H9 (cell line): ENCODE measurements around the gene SPDYC. TPM values are rescaled to one million over a fixed set of nuclear protein-coding genes. Genes with fewer than 3 reads are reported as not detected.

ENCODE experiments used
- DNase-seq: peaks from one replicate; pipeline ENCODE4 v3.0.0-alpha.2; 2017
- H2AFZ ChIP-seq: one replicate; pipeline ENCODE4 v1.6.1; 2013; ENCODE audit warnings: mild to moderate bottlenecking, low read length, control low read depth, moderate library complexity
- H2AK5ac ChIP-seq: 2 replicates; pipeline ENCODE4 v1.6.1; 2013; ENCODE audit warnings: low read length, control low read depth, mixed read lengths; ENCODE audit not compliant: insufficient read length
- H2BK120ac ChIP-seq: one replicate; pipeline ENCODE4 v1.6.1; 2013; ENCODE audit warnings: low read depth, mild to moderate bottlenecking, low read length, control low read depth, inconsistent platforms; ENCODE audit not compliant: poor library complexity, severe bottlenecking
- H2BK12ac ChIP-seq: 2 replicates; pipeline ENCODE4 v1.6.1; 2013; ENCODE audit warnings: low read length, control low read depth, mixed read lengths, low read depth; ENCODE audit not compliant: insufficient read length
- H2BK15ac ChIP-seq: 2 replicates; pipeline ENCODE4 v1.6.1; 2013; ENCODE audit warnings: low read depth, low read length, control low read depth
- H2BK20ac ChIP-seq: one replicate; pipeline ENCODE4 v1.6.1; 2013; ENCODE audit warnings: low read depth, mild to moderate bottlenecking, low read length, control low read depth, inconsistent platforms; ENCODE audit not compliant: poor library complexity, severe bottlenecking
- H2BK5ac ChIP-seq: 2 replicates; pipeline ENCODE4 v1.6.1; 2013; ENCODE audit warnings: low read length, control low read depth, mixed read lengths; ENCODE audit not compliant: insufficient read length
- H3K14ac ChIP-seq: 2 replicates; pipeline ENCODE4 v1.6.1; 2013; ENCODE audit warnings: low read length, control low read depth; ENCODE audit not compliant: insufficient read depth
- H3K18ac ChIP-seq: 2 replicates; pipeline ENCODE4 v1.6.1; 2013; ENCODE audit warnings: low read depth, mild to moderate bottlenecking, mixed read lengths, low read length, control low read depth; ENCODE audit not compliant: insufficient read length
- H3K23ac ChIP-seq: 2 replicates; pipeline ENCODE4 v1.6.1; 2013; ENCODE audit warnings: low read length, control low read depth, mixed read lengths, low read depth; ENCODE audit not compliant: insufficient read length
- H3K23me2 ChIP-seq: 2 replicates; pipeline ENCODE4 v1.6.1; 2013; ENCODE audit warnings: low read depth, mild to moderate bottlenecking, mixed read lengths, low read length, control low read depth; ENCODE audit not compliant: insufficient read length, poor library complexity, severe bottlenecking
- H3K27ac ChIP-seq: 2 replicates; pipeline ENCODE4 v1.5.1; 2013; ENCODE audit warnings: low read length, control low read depth, mixed read lengths, low read depth; ENCODE audit not compliant: insufficient read length
- H3K27me3 ChIP-seq: 2 replicates; pipeline ENCODE4 v1.6.1; 2013; ENCODE audit warnings: low read length, control low read depth, inconsistent platforms; ENCODE audit not compliant: insufficient read depth
- H3K4ac ChIP-seq: 2 replicates; pipeline ENCODE4 v1.6.1; 2013; ENCODE audit warnings: low read depth, mild to moderate bottlenecking, control low read depth, inconsistent platforms, low read length, moderate library complexity
- H3K4me1 ChIP-seq: 2 replicates; pipeline ENCODE4 v1.6.1; 2013; ENCODE audit warnings: low read length, control low read depth, inconsistent platforms; ENCODE audit not compliant: insufficient read depth
- H3K4me2 ChIP-seq: 2 replicates; pipeline ENCODE4 v1.6.1; 2013; ENCODE audit warnings: low read length, control low read depth, mixed read lengths; ENCODE audit not compliant: insufficient read length, insufficient read depth
- H3K56ac ChIP-seq: 2 replicates; pipeline ENCODE4 v1.6.1; 2013; ENCODE audit warnings: low read depth, mild to moderate bottlenecking, mixed read lengths, low read length, control low read depth; ENCODE audit not compliant: insufficient read length
- H3K79me1 ChIP-seq: 2 replicates; pipeline ENCODE4 v1.6.1; 2013; ENCODE audit warnings: low read depth, mild to moderate bottlenecking, moderate library complexity, low read length, control low read depth, inconsistent platforms; ENCODE audit not compliant: insufficient read depth, poor library complexity, severe bottlenecking
- H3K79me2 ChIP-seq: 2 replicates; pipeline ENCODE4 v1.6.1; 2013; ENCODE audit warnings: low read length, control low read depth, inconsistent platforms; ENCODE audit not compliant: insufficient read depth
- H3K9ac ChIP-seq: 2 replicates; pipeline ENCODE4 v1.6.1; 2013; ENCODE audit warnings: low read length, control low read depth, mixed read lengths; ENCODE audit not compliant: insufficient read length; ENCODE audit errors: extremely low read depth
- H3K9me3 ChIP-seq: one replicate; pipeline ENCODE4 v1.6.1; 2013; ENCODE audit warnings: low read depth, low read length, inconsistent platforms; ENCODE audit not compliant: control insufficient read depth
- H3T11ph ChIP-seq: one replicate; pipeline ENCODE4 v1.6.1; 2013; ENCODE audit warnings: mild to moderate bottlenecking, low read length, control low read depth, inconsistent platforms
- H4K20me1 ChIP-seq: one replicate; pipeline ENCODE4 v1.6.1; 2013; ENCODE audit not compliant: control insufficient read depth, insufficient read length, insufficient read depth
- H4K5ac ChIP-seq: 2 replicates; pipeline ENCODE4 v1.6.1; 2013; ENCODE audit warnings: low read depth, mild to moderate bottlenecking, mixed read lengths, low read length, control low read depth; ENCODE audit not compliant: insufficient read length
- H4K8ac ChIP-seq: replicated peaks from 2 replicates; pipeline ENCODE4 v1.6.1; 2013; ENCODE audit warnings: low read length, control low read depth, mixed read lengths, low read depth; ENCODE audit not compliant: insufficient read length
- H4K91ac ChIP-seq: 2 replicates; pipeline ENCODE4 v1.6.1; 2013; ENCODE audit warnings: low read depth, mild to moderate bottlenecking, moderate library complexity, mixed read lengths, low read length, control low read depth; ENCODE audit not compliant: insufficient read length
- H3K27ac Mint-ChIP-seq, 3 experiments: 2 replicates in 2 of 3; 3 replicates in 1 of 3; pipeline ENCODE4 v1.8.0; 2020 to 2021; ENCODE audit warnings: mixed read lengths in 3 of 3, mild to moderate bottlenecking in 1 of 3, moderate library complexity in 1 of 3
- H3K27me3 Mint-ChIP-seq: 2 replicates; pipeline ENCODE4 v1.8.0; 2021; ENCODE audit warnings: low read depth, mild to moderate bottlenecking, moderate library complexity, mixed read lengths
- H3K36me3 Mint-ChIP-seq, 3 experiments: 2 replicates in 2 of 3; 3 replicates in 1 of 3; pipeline ENCODE4 v1.8.0; 2020 to 2021; ENCODE audit warnings: low read depth in 3 of 3, mixed read lengths in 3 of 3; ENCODE audit not compliant: insufficient read depth in 1 of 3
- H3K4me1 Mint-ChIP-seq, 2 experiments: 2 replicates each; pipeline ENCODE4 v1.8.0; 2020; ENCODE audit warnings: mixed read lengths in 2 of 2
- H3K4me3 Mint-ChIP-seq, 2 experiments: 2 replicates in 1 of 2; 3 replicates in 1 of 2; pipeline ENCODE4 v1.8.0; 2020 to 2021; ENCODE audit warnings: mild to moderate bottlenecking in 2 of 2, mixed read lengths in 2 of 2, moderate library complexity in 1 of 2
- H3K9me3 Mint-ChIP-seq, 2 experiments: 2 replicates in 1 of 2; 3 replicates in 1 of 2; pipeline ENCODE4 v1.8.0; 2020; ENCODE audit warnings: mild to moderate bottlenecking in 2 of 2, mixed read lengths in 2 of 2, moderate library complexity in 1 of 2
- WGBS: extraction: QIAGEN DNeasy Blood & Tissue Kit; methylation state at CpG from one replicate; pipeline ENCODE4 v1.1.7; 2013; ENCODE audit warnings: missing lambda C conversion rate, low lambda C conversion rate, mixed read lengths; ENCODE audit not compliant: insufficient read length; ENCODE audit errors: extremely low coverage; 5-methylcytosine and 5-hydroxymethylcytosine counted together
- total RNA-seq: library from RNA; stranded (reverse); gene quantifications from 2 replicates; pipeline ENCODE4 v1.2.1, GENCODE V29; 2021
- TF ChIP-seq, protein P1 (sequence below): fragments of 200-600 bp; sonication (generic); conservative IDR thresholded peaks from 3 replicates; pipeline ENCODE4 v1.8.0; 2021; ENCODE audit warnings: antibody characterized with exemption, mild to moderate bottlenecking

SPDYC gene
- total RNA-seq, 1 experiment from 2014 or later = 0.61 TPM

DNA sequence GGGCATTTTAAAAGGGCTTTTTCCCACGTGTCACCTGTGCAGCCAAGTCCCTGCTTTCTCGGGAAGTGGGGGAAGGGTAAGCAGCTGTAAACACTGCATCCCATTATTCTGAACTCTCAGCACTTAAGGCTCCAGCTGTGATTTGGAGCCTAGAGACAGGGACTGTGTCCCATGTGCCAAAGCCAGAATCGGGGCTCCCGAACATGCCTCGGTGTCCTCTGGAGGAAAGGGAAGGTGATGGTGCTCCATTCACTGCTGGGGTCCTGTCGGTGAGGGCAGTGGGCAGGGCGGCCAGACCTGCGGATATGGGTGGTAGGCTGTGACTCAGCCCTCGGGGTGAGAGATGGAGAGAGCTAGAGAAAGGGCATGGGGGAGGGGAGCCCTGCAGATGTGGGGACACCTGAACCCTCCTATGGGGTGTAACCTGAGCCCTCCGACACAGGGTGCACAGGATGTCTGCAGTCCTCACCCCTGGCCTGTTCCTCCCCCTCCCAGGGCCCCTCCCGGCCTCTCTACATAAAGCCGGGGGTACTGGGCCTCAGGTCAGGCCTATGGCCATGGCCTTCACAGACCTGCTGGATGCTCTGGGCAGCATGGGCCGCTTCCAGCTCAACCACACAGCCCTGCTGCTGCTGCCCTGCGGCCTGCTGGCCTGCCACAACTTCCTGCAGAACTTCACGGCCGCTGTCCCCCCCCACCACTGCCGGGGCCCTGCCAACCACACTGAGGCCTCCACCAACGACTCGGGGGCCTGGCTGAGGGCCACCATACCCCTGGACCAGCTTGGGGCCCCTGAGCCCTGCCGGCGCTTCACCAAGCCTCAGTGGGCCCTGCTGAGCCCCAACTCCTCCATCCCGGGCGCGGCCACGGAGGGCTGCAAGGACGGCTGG, 43.5 kb downstream of the SPDYC start:
- peak; percentile 83 for DNase-seq
- peaks cover 27 to 51% of the 10 kb centered on the region in 2 experiments for H3K4me1 Mint-ChIP-seq
- no peak overlapping the region for H3T11ph ChIP-seq
- H3K56ac ChIP-seq = no peak overlapping the region
- peak overlapping the region; percentile 45 for H3K18ac ChIP-seq
- H3K23me2 ChIP-seq = peaks cover 6% of the 10 kb centered on the region
- H4K8ac ChIP-seq = no peak overlapping the region
- H3K36me3 Mint-ChIP-seq = peaks cover 6 to 31% (median 28%) of the 10 kb centered on the region in 3 experiments; a peak in 6 of 7 replicates
- H3K79me1 ChIP-seq = no peaks in the 10 kb centered on the region
- peaks cover 8% of the 10 kb centered on the region; the same call in 1 of the 2 replicates for H3K4me1 ChIP-seq
- H2AK5ac ChIP-seq = no peak overlapping the region
- H3K27me3 ChIP-seq = no peaks in the 10 kb centered on the region
- H2BK120ac ChIP-seq = no peak overlapping the region
- H4K5ac ChIP-seq = no peak overlapping the region
- no peak overlapping the region for H3K23ac ChIP-seq
- no peaks in the 10 kb centered on the region for H4K20me1 ChIP-seq
- H2AFZ ChIP-seq = no peak overlapping the region
- H3K9me3 ChIP-seq = no peaks in the 10 kb centered on the region
- peak overlapping the region; percentile 50 for H3K4me2 ChIP-seq
- peak overlapping the region; percentile 28 for H3K27ac ChIP-seq
- no peak overlapping the region for H2BK20ac ChIP-seq
- H3K14ac ChIP-seq = peak overlapping the region; percentile 48; the same call in 1 of the 2 replicates
- H3K4ac ChIP-seq = no peak overlapping the region
- no peak overlapping the region for H2BK5ac ChIP-seq
- no peaks in the 10 kb centered on the region for H3K79me2 ChIP-seq
- H3K27ac Mint-ChIP-seq = peak overlapping the region; percentile 96 to 99 (median 97)
- H4K91ac ChIP-seq = no peak overlapping the region
- H3K9me3 Mint-ChIP-seq = peaks cover 0 to 3% of the 10 kb centered on the region in 2 experiments; a peak in 1 of 5 replicates
- peak overlapping the region; percentile 12 for H3K9ac ChIP-seq
- H2BK12ac ChIP-seq = no peak overlapping the region
- TF ChIP-seq, protein P1, sequence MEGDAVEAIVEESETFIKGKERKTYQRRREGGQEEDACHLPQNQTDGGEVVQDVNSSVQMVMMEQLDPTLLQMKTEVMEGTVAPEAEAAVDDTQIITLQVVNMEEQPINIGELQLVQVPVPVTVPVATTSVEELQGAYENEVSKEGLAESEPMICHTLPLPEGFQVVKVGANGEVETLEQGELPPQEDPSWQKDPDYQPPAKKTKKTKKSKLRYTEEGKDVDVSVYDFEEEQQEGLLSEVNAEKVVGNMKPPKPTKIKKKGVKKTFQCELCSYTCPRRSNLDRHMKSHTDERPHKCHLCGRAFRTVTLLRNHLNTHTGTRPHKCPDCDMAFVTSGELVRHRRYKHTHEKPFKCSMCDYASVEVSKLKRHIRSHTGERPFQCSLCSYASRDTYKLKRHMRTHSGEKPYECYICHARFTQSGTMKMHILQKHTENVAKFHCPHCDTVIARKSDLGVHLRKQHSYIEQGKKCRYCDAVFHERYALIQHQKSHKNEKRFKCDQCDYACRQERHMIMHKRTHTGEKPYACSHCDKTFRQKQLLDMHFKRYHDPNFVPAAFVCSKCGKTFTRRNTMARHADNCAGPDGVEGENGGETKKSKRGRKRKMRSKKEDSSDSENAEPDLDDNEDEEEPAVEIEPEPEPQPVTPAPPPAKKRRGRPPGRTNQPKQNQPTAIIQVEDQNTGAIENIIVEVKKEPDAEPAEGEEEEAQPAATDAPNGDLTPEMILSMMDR = no peak
- no peak overlapping the region for H2BK15ac ChIP-seq
- H3K4me3 Mint-ChIP-seq = peak overlapping the region; percentile 14 to 72; a peak in 4 of 5 replicates
- WGBS = no CpG with 5 or more reads among the region's 26 CpGs
- H3K27me3 Mint-ChIP-seq = no peaks in the 10 kb centered on the region
